ENCODE measurements around the gene DHRS7B.
"Not testable (repeated sequence)": the region's sequence is repeated elsewhere in the genome, so short reads cannot be mapped to it uniquely, and the experiment has no call there.

The DHRS7B gene

GRCh38 chr17:21177854-21178600, 51.3 kb downstream of the DHRS7B start:
- no peak for DNase-seq (ENCODE audit: low spot score)

- DNase-seq (ENCODE audit: low spot score): no peak
Measured at GRCh38 chr17:21183468-21183867, 56.7 kb downstream of the DHRS7B start.

- DNase-seq (ENCODE audit: low spot score): no peak
Measured at GRCh38 chr17:21184570-21184969, 57.8 kb downstream of the DHRS7B start.

- no peak for DNase-seq (ENCODE audit: low spot score)
Measured at GRCh38 chr17:21185061-21185460, 58.3 kb downstream of the DHRS7B start.

- DNase-seq (ENCODE audit: low spot score): no peak
Measured at GRCh38 chr17:21186399-21187187, 59.8 kb downstream of the DHRS7B start.

- no peak for DNase-seq (ENCODE audit: low spot score)
Measured at GRCh38 chr17:21189361-21189760, 62.6 kb downstream of the DHRS7B start.

- no peak for DNase-seq (ENCODE audit: low spot score)
Measured at GRCh38 chr17:21190078-21190477, 63.3 kb downstream of the DHRS7B start.

GRCh38 chr17:21191698-21192097, 64.9 kb downstream of the DHRS7B start:
- DNase-seq (ENCODE audit: low spot score): no peak

- not testable (repeated sequence) for DNase-seq (ENCODE audit: low spot score)
Measured at GRCh38 chr17:21192414-21192813, 65.7 kb downstream of the DHRS7B start.

- no peak for DNase-seq (ENCODE audit: low spot score)
Measured at GRCh38 chr17:21193031-21193430, 66.3 kb downstream of the DHRS7B start.

GRCh38 chr17:21194226-21194625, 67.5 kb downstream of the DHRS7B start:
- no peak for DNase-seq (ENCODE audit: low spot score)

GRCh38 chr17:21194703-21195102, 67.9 kb downstream of the DHRS7B start:
- DNase-seq (ENCODE audit: low spot score): no peak

GRCh38 chr17:21196126-21196525, 69.4 kb downstream of the DHRS7B start:
- DNase-seq (ENCODE audit: low spot score): no peak

GRCh38 chr17:21198411-21198810, 71.6 kb downstream of the DHRS7B start:
- no peak for DNase-seq (ENCODE audit: low spot score)

GRCh38 chr17:21199311-21199710, 72.5 kb downstream of the DHRS7B start:
- DNase-seq (ENCODE audit: low spot score): no peak

GRCh38 chr17:21199856-21200255, 73.1 kb downstream of the DHRS7B start:
- DNase-seq (ENCODE audit: low spot score): no peak

- no peak for DNase-seq (ENCODE audit: low spot score)
Measured at GRCh38 chr17:21200590-21201297, 74.0 kb downstream of the DHRS7B start.

- DNase-seq (ENCODE audit: low spot score): no peak
Measured at GRCh38 chr17:21201298-21201595, 74.5 kb downstream of the DHRS7B start.

- no peak for DNase-seq (ENCODE audit: low spot score)
Measured at GRCh38 chr17:21201874-21202273, 75.1 kb downstream of the DHRS7B start.

- DNase-seq (ENCODE audit: low spot score): no peak
Measured at GRCh38 chr17:21202512-21202911, 75.7 kb downstream of the DHRS7B start.

- no peak for DNase-seq (ENCODE audit: low spot score)
Measured at GRCh38 chr17:21204935-21205334, 78.2 kb downstream of the DHRS7B start.

GRCh38 chr17:21208352-21208751, 81.6 kb downstream of the DHRS7B start:
- DNase-seq (ENCODE audit: low spot score): no peak

All from LoVo (cell line).